GM12878 (cell line): Measurements from ENCODE around the gene CD276. TPM values are rescaled to one million over a fixed set of nuclear protein-coding genes. Genes with fewer than 3 reads are reported as not detected.

Experiments
- ATAC-seq: fragments of 200-7000 bp; cut with Tn5 transposase; 3 replicates; pipeline ENCODE4 v1.9.1; 2020; ENCODE audit warnings: mild to moderate bottlenecking, moderate library complexity
- BruUV-seq: library from RNA; stranded (reverse); fragments of 400-500 nt; replicated peaks from 2 replicates; lab custom pipeline; 2021; lab: Mats Ljungman, UMichigan
- CTCF ChIA-PET: fragments of 300-600 bp; sonication (Branson Sonifier 250); formaldehyde crosslinking; extraction: SDS; loops from one replicate; lab custom pipeline; 2021; ENCODE audit warnings: inconsistent platforms; lab: Yijun Ruan, JAX
- POLR2A ChIA-PET: fragments of 350-600 bp; formaldehyde crosslinking; extraction: SDS; loops from one replicate; lab custom pipeline; 2021; ENCODE audit warnings: inconsistent platforms; lab: Charles Lee
- RAD21 ChIA-PET: fragments of 300-600 bp; sonication (Branson Sonifier 250); formaldehyde crosslinking; loops from one replicate; lab custom pipeline; 2023; ENCODE audit warnings: antibody characterized with exemption; ENCODE audit not compliant: unreplicated experiment; lab: Charles Lee
- SMC1A ChIA-PET: fragments of 300-600 bp; sonication (Branson Sonifier 250); formaldehyde crosslinking; loops from one replicate; lab custom pipeline; 2023; ENCODE audit not compliant: unreplicated experiment, uncharacterized antibody; lab: Charles Lee
- DNase-seq: peaks from one replicate; pipeline ENCODE4 v3.0.0-alpha.2; 2011; ENCODE audit warnings: low read depth, low spot score
- FAIRE-seq: peaks from 3 replicates; lab custom pipeline; 2011; peaks lifted over from hg19 to GRCh38; lab: Jason Lieb, UNC
- H2AFZ ChIP-seq: 2 replicates; pipeline ENCODE4 v1.6.0; 2011; ENCODE audit warnings: low read depth, low read length, control low read depth; ENCODE audit not compliant: control insufficient read depth
- H3K27ac ChIP-seq: 2 replicates; pipeline ENCODE4 v1.5.1; 2011; ENCODE audit warnings: control low read depth; ENCODE audit not compliant: control insufficient read depth, insufficient read depth
- H3K27me3 ChIP-seq, 2 experiments: replicated peaks in 1 of 2; 2 replicates each; pipeline versions ENCODE4 v1.6.0 to v1.6.1; 2011; ENCODE audit warnings: low read length in 1 of 2; ENCODE audit not compliant: control insufficient read depth in 2 of 2, insufficient read depth in 2 of 2
- H3K36me3 ChIP-seq, 2 experiments: 2 replicates each; pipeline ENCODE4 v1.5.1; 2011; ENCODE audit warnings: low read length in 1 of 2; ENCODE audit not compliant: control insufficient read depth in 2 of 2, insufficient read depth in 2 of 2
- H3K4me1 ChIP-seq: 2 replicates; pipeline ENCODE4 v1.6.1; 2011; ENCODE audit warnings: mild to moderate bottlenecking, low read length, moderate library complexity, mixed read lengths; ENCODE audit not compliant: control insufficient read depth, insufficient read depth
- H3K4me2 ChIP-seq: 2 replicates; pipeline ENCODE4 v1.6.0; 2011; ENCODE audit warnings: control low read depth; ENCODE audit not compliant: control insufficient read depth, insufficient read depth
- H3K4me3 ChIP-seq: fragments of 200-600 bp; sonication (generic); 2 replicates; pipeline ENCODE4 v1.5.1; 2016
- H3K79me2 ChIP-seq: 2 replicates; pipeline ENCODE4 v1.6.0; 2011; ENCODE audit warnings: low read length; ENCODE audit not compliant: control insufficient read depth, insufficient read depth
- H3K9ac ChIP-seq: 2 replicates; pipeline ENCODE4 v1.8.0; 2011; ENCODE audit warnings: low read length, control low read depth, mixed read lengths; ENCODE audit not compliant: control insufficient read depth, insufficient read depth
- H3K9me3 ChIP-seq: replicated peaks from 3 replicates; pipeline ENCODE4 v1.5.1; 2011; ENCODE audit warnings: mild to moderate bottlenecking, low read length; ENCODE audit not compliant: control insufficient read depth, insufficient read depth
- H4K20me1 ChIP-seq: 2 replicates; pipeline ENCODE4 v1.6.0; 2011; ENCODE audit not compliant: control insufficient read depth, insufficient read depth
- ATF2 ChIP-seq: IDR thresholded peaks from 2 replicates; pipeline ENCODE4 v1.6.1; 2012; ENCODE audit warnings: low read length, inconsistent platforms
- BCL11A ChIP-seq: IDR thresholded peaks from 2 replicates; pipeline ENCODE4 v1.6.1; 2011; ENCODE audit warnings: low read depth, low read length
- CHD4 ChIP-seq: fragments of 200-600 bp; sonication (generic); IDR thresholded peaks from 2 replicates; pipeline ENCODE4 v1.6.1; 2016; ENCODE audit warnings: mild to moderate bottlenecking
- CREM ChIP-seq: IDR thresholded peaks from 2 replicates; pipeline ENCODE4 v1.6.1; 2014; ENCODE audit warnings: antibody characterized with exemption, low read depth
- EP300 ChIP-seq, 2 experiments: fragments of 150-350 bp in 1 of 2; IDR thresholded peaks; 2 replicates each; pipeline ENCODE4 v1.6.1; 2011 to 2012; ENCODE audit warnings: low read depth in 2 of 2, low read length in 2 of 2, borderline replicate concordance in 1 of 2, improper control_type of control experiment in 1 of 2, inconsistent platforms in 1 of 2; ENCODE audit not compliant: control insufficient read depth in 1 of 2
- HCFC1 ChIP-seq: fragments of 150-350 bp; IDR thresholded peaks from 2 replicates; pipeline ENCODE4 v1.6.1; 2014; ENCODE audit warnings: low read length
- LARP7 ChIP-seq: fragments of 450-650 bp; IDR thresholded peaks from 2 replicates; pipeline ENCODE4 v1.6.1; 2017; ENCODE audit warnings: mild to moderate bottlenecking
- RCOR1 ChIP-seq: conservative IDR thresholded peaks from 2 replicates; pipeline ENCODE4 v1.6.1; 2012; ENCODE audit warnings: low read depth, low read length, improper control_type of control experiment
- RELA ChIP-seq: fragments of 450-650 bp; IDR thresholded peaks from 2 replicates; pipeline ENCODE4 v1.8.0; 2014; ENCODE audit warnings: borderline replicate concordance; ENCODE audit not compliant: partially characterized antibody
- SMAD5 ChIP-seq: IDR thresholded peaks from 2 replicates; pipeline ENCODE4 v1.6.1; 2016; ENCODE audit warnings: antibody characterized with exemption, low read depth
- USF1 ChIP-seq: IDR thresholded peaks from 2 replicates; pipeline ENCODE4 v1.6.1; 2011; ENCODE audit warnings: borderline replicate concordance, low read depth, mild to moderate bottlenecking, moderate library complexity, mixed read lengths, low read length; ENCODE audit not compliant: insufficient read depth; ENCODE audit errors: extremely low read length
- ZNF384 ChIP-seq: IDR thresholded peaks from 2 replicates; pipeline ENCODE4 v1.6.1; 2012; ENCODE audit warnings: low read depth, mild to moderate bottlenecking, low read length, improper control_type of control experiment, borderline replicate concordance
- ZZZ3 ChIP-seq: IDR thresholded peaks from 2 replicates; pipeline ENCODE4 v1.6.1; 2011; ENCODE audit warnings: low read depth; ENCODE audit not compliant: control insufficient read depth, insufficient read length
- WGBS: methylation state at CpG from one replicate; pipeline ENCODE4 v1.1.6; 2016; ENCODE audit warnings: low lambda C conversion rate; ENCODE audit not compliant: insufficient replicate concordance, insufficient coverage; ENCODE audit errors: missing lambda C conversion rate; 5-methylcytosine and 5-hydroxymethylcytosine counted together
- in situ Hi-C: fragments of 300-500 bp; cut with MboI; formaldehyde crosslinking; loops from 9 replicates; pipeline ENCODE4 v1.14.3; 2018; ENCODE audit warnings: mixed read lengths
- intact Hi-C: fragments of 100-400 bp; cut with micrococcal nuclease; formaldehyde crosslinking; loops from one replicate; pipeline ENCODE4 v1.14.2; 2022; ENCODE audit not compliant: unreplicated experiment
- polyA plus RNA-seq, 11 experiments: library from polyadenylated mRNA; depleted of rRNA in 4 of 11; unstranded in 6 of 11; stranded (reverse) in 5 of 11; fragments of >200 nt; fragmentation: Nextera tagmentation in 4 of 11; fragmentation: Illumina TruSeq in 1 of 11; extraction: Ambion mirVana in 4 of 11; extraction: Trizol in 1 of 11; gene quantifications; 1 replicate in 1 of 11; 2 replicates in 10 of 11; pipeline versions ENCODE4 v1.2.1 to v1.2.3, GENCODE V29; 2011 to 2016; ENCODE audit warnings: inconsistent platforms in 2 of 11, missing spikeins in 2 of 11, low read depth in 1 of 11
- total RNA-seq, 4 experiments: library from RNA; depleted of rRNA in 3 of 4; stranded (reverse); fragments of >200 nt in 3 of 4; fragmentation: Illumina TruSeq in 1 of 4; extraction: Trizol in 1 of 4; gene quantifications; 2 replicates each; pipeline versions ENCODE4 v1.2.1 to v1.2.3, GENCODE V29; 2013 to 2021

CD276 gene
- total and polyA plus RNA-seq, 10 of the 15 experiments (the other 5 are each of a cell fraction or from before 2014, with no cell fraction given): 0.11 to 3.0 (median 1.2) TPM

GRCh38 chr15:73681856-73682599 is 2.2 kb upstream of the CD276 start:
- POLR2A ChIA-PET: no interaction called here

More at GRCh38 chr15:73681856-73682599, 2.2 kb upstream of the CD276 start:
- peaks cover 6% of the 10 kb centered on the region in 2 experiments; a peak in 3 of 4 replicates for H3K27me3 ChIP-seq
- FAIRE-seq (no peak), ATAC-seq (no peak), DNase-seq (no peak)
- no peak overlapping the region for H3K4me3 ChIP-seq
- H3K9me3 ChIP-seq: no peaks in the 10 kb centered on the region
- H3K79me2 ChIP-seq: no peaks in the 10 kb centered on the region
- H3K4me2 ChIP-seq: no peak overlapping the region
- 47% methylated on average over 3 of the region's 3 CpGs for WGBS
- no TSS peak for BruUV-seq
- ChIA-PET CTCF (interaction anchor here (0.6 to 4.0 kb wide), 2 partner anchors 17 to 444 kb away, joined by 3 to 17 read pairs; no protein-coding TSS in a partner anchor), RAD21 (no interaction called here), SMC1A (no interaction called here)
- intact Hi-C loops: no loop called here
- in situ Hi-C loops: no loop called here
- no peak overlapping the region for H3K9ac ChIP-seq
- H2AFZ ChIP-seq: no peak overlapping the region
- TF ChIP-seq RCOR1 (no peak), EP300 (IDR thresholded peaks at IDR 0.05; ENCODE audit: borderline replicate concordance in 1 of 2, control insufficient read depth in 1 of 2, low read depth in 2 of 2, low read length in 2 of 2) (no peak), USF1 (no peak), SMAD5 (no peak), ZNF384 (no peak), BCL11A (no peak), HCFC1 (no peak), ATF2 (no peak), CREM (no peak), CHD4 (no peak), ZZZ3 (no peak), RELA (no peak), LARP7 (no peak)
- H3K4me1 ChIP-seq: no peaks in the 10 kb centered on the region
- no peak overlapping the region for H3K27ac ChIP-seq
- no peaks in the 10 kb centered on the region for H3K36me3 ChIP-seq
- no peaks in the 10 kb centered on the region for H4K20me1 ChIP-seq
